Duodenal mucosa (tissue), 2 donors: Measurements from ENCODE around the gene XPNPEP2.

Source experiments
- H3K27ac ChIP-seq: one replicate; pipeline ENCODE4 v1.7.0; 2013; ENCODE audit warnings: low read depth, low read length
- H3K27me3 ChIP-seq, 2 donors: one replicate each; pipeline ENCODE4 v1.7.0; 2013; ENCODE audit warnings: low read length in 2 of 2, control low read depth in 1 of 2; ENCODE audit not compliant: insufficient read depth in 2 of 2, control insufficient read depth in 1 of 2
- H3K36me3 ChIP-seq, 2 donors: one replicate each; pipeline ENCODE4 v1.7.0; 2013; ENCODE audit warnings: low read length in 2 of 2, control low read depth in 1 of 2; ENCODE audit not compliant: insufficient read depth in 2 of 2, control insufficient read depth in 1 of 2
- H3K4me1 ChIP-seq, 2 donors: one replicate each; pipeline ENCODE4 v1.7.0; 2013; ENCODE audit warnings: low read length in 2 of 2, control low read depth in 1 of 2; ENCODE audit not compliant: insufficient read depth in 2 of 2, control insufficient read depth in 1 of 2
- H3K4me3 ChIP-seq, 2 donors: one replicate each; pipeline ENCODE4 v1.7.0; 2013; ENCODE audit warnings: low read length in 2 of 2, low read depth in 1 of 2
- H3K9ac ChIP-seq, 2 donors: one replicate each; pipeline ENCODE4 v1.7.0; 2013; ENCODE audit warnings: low read length in 2 of 2, low read depth in 1 of 2
- H3K9me3 ChIP-seq, 2 donors: one replicate each; pipeline ENCODE4 v1.7.0; 2013; ENCODE audit warnings: low read length in 2 of 2, control low read depth in 1 of 2; ENCODE audit not compliant: control insufficient read depth in 1 of 2

Gene XPNPEP2

GRCh38 chrX:129762448-129762847 lies 23.7 kb downstream of the XPNPEP2 start:
- Histone ChIP-seq H3K4me3 (no peak overlapping the region), H3K27me3 (no peaks in the 10 kb centered on the region), H3K27ac (no peak overlapping the region), H3K4me1 (peaks cover 8 to 17% of the 10 kb centered on the region in 2 donors), H3K9ac (no peak overlapping the region), H3K9me3 (no peaks in the 10 kb centered on the region), H3K36me3 (no peaks in the 10 kb centered on the region)

GRCh38 chrX:129763666-129764065 lies 24.9 kb downstream of the XPNPEP2 start:
- Histone ChIP-seq H3K9me3 (no peaks in the 10 kb centered on the region), H3K27me3 (no peaks in the 10 kb centered on the region), H3K4me3 (no peak overlapping the region), H3K9ac (no peak overlapping the region), H3K36me3 (no peaks in the 10 kb centered on the region), H3K4me1 (peaks cover 5 to 12% of the 10 kb centered on the region in 2 donors), H3K27ac (no peak overlapping the region)

- Histone ChIP-seq H3K27me3 (no peaks in the 10 kb centered on the region), H3K4me3 (no peak overlapping the region), H3K9me3 (no peaks in the 10 kb centered on the region), H3K4me1 (peaks cover 10 to 23% of the 10 kb centered on the region in 2 donors), H3K36me3 (no peaks in the 10 kb centered on the region), H3K9ac (no peak overlapping the region), H3K27ac (no peak overlapping the region)
Observed at GRCh38 chrX:129768186-129768585, 29.4 kb downstream of the XPNPEP2 start.

GRCh38 chrX:129768586-129769466 lies 30.0 kb downstream of the XPNPEP2 start:
- Histone ChIP-seq H3K27ac (no peak overlapping the region), H3K4me3 (peak overlapping the region in 1 of 2 donors; percentile 0), H3K36me3 (no peaks in the 10 kb centered on the region), H3K9me3 (no peaks in the 10 kb centered on the region), H3K4me1 (peaks cover 13 to 30% of the 10 kb centered on the region in 2 donors), H3K9ac (no peak overlapping the region), H3K27me3 (no peaks in the 10 kb centered on the region)

GRCh38 chrX:129769467-129770154 lies 30.8 kb downstream of the XPNPEP2 start:
- Histone ChIP-seq H3K36me3 (no peaks in the 10 kb centered on the region), H3K9me3 (no peaks in the 10 kb centered on the region), H3K27me3 (no peaks in the 10 kb centered on the region), H3K27ac (no peak overlapping the region), H3K4me3 (peak overlapping the region in 1 of 2 donors; percentile 0), H3K4me1 (peaks cover 14 to 32% of the 10 kb centered on the region in 2 donors), H3K9ac (no peak overlapping the region)

GRCh38 chrX:129771266-129771995 lies 32.7 kb downstream of the XPNPEP2 start:
- Histone ChIP-seq H3K4me1 (peaks cover 16 to 36% of the 10 kb centered on the region in 2 donors), H3K27ac (no peak overlapping the region), H3K27me3 (no peaks in the 10 kb centered on the region), H3K9ac (no peak overlapping the region), H3K36me3 (no peaks in the 10 kb centered on the region), H3K9me3 (no peaks in the 10 kb centered on the region), H3K4me3 (no peak overlapping the region)

GRCh38 chrX:129772796-129773431 lies 34.1 kb downstream of the XPNPEP2 start:
- peak overlapping the region in 1 of 2 donors; percentile 45 for H3K4me3 ChIP-seq
- peaks cover 28 to 45% of the 10 kb centered on the region in 2 donors for H3K4me1 ChIP-seq
- no peaks in the 10 kb centered on the region for H3K9me3 ChIP-seq
- H3K9ac ChIP-seq = peak overlapping the region in 1 of 2 donors; percentile 25
- no peaks in the 10 kb centered on the region for H3K36me3 ChIP-seq
- H3K27me3 ChIP-seq = no peaks in the 10 kb centered on the region
- peak overlapping the region; percentile 81 for H3K27ac ChIP-seq

- Histone ChIP-seq H3K4me1 (peaks cover 23 to 43% of the 10 kb centered on the region in 2 donors), H3K36me3 (no peaks in the 10 kb centered on the region), H3K27ac (peak overlapping the region; percentile 44), H3K9me3 (no peaks in the 10 kb centered on the region), H3K27me3 (no peaks in the 10 kb centered on the region), H3K9ac (peak overlapping the region in 1 of 2 donors; percentile 32), H3K4me3 (no peak overlapping the region)
Observed at GRCh38 chrX:129773649-129774458, 35.1 kb downstream of the XPNPEP2 start.
